HG02759 (cell line): ENCODE measurements around the gene MS4A8.
"Not testable (repeated sequence)": the region's sequence is repeated elsewhere in the genome, so short reads cannot be mapped to it uniquely, and the experiment has no call there.

Experiments
- ATAC-seq: cut with Tn5 transposase; IDR thresholded peaks from one replicate; pipeline ENCODE4 v1.9.1; 2021; ENCODE audit warnings: mild to moderate bottlenecking, moderate library complexity; ENCODE audit not compliant: unreplicated experiment

The MS4A8 gene, protein sequence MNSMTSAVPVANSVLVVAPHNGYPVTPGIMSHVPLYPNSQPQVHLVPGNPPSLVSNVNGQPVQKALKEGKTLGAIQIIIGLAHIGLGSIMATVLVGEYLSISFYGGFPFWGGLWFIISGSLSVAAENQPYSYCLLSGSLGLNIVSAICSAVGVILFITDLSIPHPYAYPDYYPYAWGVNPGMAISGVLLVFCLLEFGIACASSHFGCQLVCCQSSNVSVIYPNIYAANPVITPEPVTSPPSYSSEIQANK

DNA sequence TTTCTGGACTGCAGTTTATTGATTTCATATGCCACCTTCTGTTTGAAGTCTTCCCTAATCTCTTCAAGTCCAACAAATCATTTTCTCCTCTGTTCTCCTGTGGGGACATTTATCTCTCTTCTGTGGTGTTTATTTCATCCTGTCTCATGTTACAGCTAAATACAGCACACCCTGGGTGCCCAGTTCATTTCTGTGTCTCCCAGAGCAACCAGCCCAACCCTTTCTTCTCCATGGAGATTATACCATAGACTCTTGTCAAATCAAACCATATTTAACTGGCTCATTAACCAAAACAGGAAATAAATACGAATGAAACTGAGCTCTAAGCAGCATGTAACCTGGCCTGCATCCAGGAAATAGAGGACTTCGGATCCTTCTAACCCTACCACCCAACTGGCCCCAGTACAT lies at the start of gene MS4A8:
Gene MS4A8, plus strand, starts transcription at position 329 of the 408 bp plus-strand sequence. CDS start 1,249 bp downstream, outside the sequence.
- no peak for ATAC-seq

DNA sequence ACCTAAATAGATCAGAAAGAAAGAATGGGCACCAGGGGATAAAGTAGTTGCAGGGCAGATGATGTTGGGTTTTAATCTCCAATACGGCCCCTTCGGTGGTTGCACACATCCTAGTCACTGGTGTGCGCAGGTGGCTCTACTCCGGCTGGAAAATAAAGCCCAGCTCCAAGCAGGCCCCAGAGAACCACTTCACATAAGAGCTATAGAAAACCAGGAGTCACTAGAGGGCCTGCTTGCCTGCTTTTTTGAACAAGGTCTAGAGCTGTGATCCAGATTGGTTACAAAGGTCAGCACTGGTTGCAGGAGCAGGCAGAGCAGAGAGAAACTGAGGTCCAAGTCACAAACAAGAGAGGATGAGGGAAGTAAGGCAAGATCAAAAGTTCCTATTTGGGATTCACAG lies 41.5 kb upstream of the MS4A8 start:
- no peak for ATAC-seq

DNA sequence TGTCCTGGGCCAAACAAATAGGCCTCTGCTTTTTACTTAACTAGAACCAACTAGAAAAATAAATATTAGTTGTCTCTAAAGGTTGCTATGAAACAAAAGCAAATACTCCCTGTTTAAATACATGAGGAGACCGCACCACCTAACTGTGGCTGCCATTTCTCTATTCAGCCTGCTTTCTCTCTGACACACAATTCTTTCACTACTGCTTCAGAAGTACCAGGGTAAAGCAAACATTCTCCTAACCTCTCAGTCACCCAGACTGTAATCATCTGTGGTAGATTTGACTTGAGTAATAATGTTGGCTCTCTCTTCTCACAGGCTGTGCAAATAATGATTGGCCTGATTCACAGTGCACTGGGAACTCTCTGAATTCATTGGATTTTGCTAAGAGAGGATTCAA lies 41.0 kb upstream of the MS4A8 start:
- ATAC-seq, result no peak

DNA sequence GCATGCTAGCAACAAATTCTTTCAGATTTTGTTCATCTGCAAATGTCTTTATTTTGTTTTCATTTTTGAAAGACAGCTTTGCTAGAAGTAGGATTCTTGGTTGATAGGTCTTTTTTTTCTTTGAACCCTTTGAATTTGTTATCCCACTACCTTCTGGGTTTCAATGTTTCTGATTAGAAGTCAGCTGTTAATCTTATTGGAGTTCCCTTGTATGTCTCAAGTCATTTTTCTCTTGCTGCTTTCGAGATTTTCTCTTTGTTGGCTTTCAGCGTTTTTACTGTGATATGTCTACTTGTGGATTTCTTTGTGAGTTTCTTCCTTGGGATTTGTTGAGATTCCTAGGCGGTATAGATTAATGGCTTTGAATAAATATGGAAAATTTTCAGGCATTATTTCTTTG lies 27.2 kb upstream of the MS4A8 start:
- no peak for ATAC-seq

DNA sequence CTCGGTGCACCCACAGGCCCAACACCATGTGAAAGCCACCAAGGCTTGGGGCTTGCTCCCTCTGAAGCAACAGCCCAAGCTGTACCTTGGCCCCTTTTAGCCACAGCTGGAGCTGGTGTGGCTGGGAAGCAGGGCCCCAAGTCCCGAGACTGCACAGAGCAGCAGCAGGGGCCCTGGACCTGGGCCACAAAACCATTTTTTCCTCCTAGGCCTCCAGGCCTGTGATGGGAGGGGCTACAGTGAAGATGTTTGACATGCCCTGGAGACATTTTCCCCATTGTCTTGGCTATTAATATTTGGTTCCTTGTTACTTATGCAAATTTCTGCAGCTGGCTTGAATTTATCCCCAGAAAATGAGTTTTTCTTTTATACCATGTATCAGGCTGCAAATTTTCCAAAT lies 21.2 kb upstream of the MS4A8 start:
- not testable (repeated sequence) for ATAC-seq

DNA sequence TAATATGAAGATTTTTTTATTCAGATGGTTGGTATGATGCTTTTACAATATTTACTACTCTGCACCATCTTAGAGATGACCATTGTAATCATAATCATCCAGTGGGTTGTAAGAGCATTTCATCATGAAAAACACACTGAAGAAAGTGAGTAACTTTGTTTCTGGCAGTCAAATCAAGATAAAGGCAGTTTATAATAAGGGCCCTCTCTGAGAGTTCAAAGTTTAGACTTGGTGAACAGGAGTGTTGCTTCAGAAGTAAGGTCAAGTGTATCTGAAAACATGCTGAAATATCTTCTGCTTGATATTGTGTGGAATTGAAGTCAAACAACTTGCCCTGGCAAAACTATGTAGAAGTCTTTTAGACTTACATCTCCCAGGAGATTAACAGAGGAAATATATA lies 19.5 kb upstream of the MS4A8 start:
- ATAC-seq, result no peak

DNA sequence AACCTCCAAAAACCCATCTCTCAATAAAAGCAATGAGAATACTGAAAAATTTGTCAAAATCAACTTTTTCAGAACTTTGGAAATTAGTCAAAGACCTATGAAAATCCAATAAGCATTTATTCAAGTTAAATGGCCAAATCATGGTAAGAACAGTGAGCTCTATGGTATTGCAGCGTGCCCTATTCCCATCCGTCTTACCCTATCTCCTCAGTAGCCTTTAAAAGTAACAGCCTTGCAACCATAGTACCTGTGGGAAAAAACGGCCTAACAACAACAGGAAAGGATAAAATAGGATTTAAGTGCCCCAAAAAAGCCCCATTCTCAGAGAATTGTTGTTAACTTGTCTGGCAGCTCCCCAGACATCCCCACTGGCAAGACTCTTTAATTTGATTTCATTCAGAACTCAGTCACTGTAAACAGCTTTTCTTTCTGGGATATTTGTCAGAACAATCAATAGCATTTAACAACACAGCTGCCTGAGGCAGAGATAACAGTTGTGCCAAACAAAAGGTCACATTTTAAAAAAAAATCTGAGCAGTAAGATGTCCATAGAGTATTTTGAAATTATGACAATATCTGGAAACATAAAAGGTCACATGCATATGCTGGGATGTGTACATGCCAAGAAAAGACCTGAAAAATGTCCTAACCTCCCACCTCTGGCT lies 18.8 kb upstream of the MS4A8 start:
- ATAC-seq, result no peak

DNA sequence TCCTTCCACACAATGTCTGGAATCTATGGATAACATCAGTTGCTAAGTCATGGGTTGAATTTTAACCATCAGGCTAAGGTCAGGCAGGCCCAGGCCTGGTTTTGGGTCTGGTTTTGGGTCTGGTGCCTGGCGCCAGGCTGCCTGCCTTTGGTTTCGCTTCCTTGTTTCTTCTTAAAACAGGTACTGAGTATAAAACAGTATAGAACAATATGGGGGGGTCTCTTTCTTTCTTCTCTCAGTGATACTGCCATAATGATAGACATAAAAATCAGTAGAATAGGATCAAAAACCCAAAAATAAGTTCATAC lies 14.9 kb upstream of the MS4A8 start:
- ATAC-seq, result peak; percentile 33

DNA sequence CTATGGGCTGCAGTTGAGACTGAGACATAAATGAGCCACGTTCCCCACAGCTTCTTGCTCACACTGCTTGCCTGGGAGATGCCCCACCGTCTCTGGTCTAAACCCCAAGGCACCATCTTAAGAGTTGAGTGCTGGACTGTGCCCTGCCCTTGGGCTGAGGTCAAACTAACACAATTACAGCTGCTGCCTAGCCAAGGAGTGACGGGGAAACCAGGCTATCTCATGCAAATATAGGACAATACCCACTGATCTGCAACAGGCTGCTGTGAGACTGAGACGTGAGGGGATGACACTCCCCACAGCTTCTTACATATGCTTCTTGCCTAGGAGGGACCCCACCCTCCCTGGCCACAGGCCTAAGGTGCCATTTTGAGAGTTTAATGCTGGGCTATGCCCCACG lies 7.8 kb upstream of the MS4A8 start:
- ATAC-seq, result no peak

DNA sequence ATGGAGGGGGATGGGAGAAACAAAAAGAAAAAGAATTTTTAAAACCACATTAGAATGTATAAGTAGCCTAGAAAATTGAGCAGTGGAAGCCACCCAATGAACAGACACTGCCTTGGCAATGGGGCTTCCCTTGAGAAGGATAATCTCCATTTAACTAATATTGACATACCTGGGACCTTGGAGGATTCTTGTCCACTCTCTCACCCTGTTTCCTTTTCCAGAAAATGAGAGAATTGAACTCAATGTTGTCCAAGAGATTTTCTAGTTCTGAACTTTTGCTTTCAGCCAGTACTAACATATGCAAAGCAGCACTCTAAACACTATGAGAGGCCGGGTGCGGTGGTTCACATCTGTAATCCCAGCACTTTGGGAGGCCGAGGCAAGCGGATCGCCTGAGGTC lies 524 bp downstream of the MS4A8 start:
- ATAC-seq, result no peak

DNA sequence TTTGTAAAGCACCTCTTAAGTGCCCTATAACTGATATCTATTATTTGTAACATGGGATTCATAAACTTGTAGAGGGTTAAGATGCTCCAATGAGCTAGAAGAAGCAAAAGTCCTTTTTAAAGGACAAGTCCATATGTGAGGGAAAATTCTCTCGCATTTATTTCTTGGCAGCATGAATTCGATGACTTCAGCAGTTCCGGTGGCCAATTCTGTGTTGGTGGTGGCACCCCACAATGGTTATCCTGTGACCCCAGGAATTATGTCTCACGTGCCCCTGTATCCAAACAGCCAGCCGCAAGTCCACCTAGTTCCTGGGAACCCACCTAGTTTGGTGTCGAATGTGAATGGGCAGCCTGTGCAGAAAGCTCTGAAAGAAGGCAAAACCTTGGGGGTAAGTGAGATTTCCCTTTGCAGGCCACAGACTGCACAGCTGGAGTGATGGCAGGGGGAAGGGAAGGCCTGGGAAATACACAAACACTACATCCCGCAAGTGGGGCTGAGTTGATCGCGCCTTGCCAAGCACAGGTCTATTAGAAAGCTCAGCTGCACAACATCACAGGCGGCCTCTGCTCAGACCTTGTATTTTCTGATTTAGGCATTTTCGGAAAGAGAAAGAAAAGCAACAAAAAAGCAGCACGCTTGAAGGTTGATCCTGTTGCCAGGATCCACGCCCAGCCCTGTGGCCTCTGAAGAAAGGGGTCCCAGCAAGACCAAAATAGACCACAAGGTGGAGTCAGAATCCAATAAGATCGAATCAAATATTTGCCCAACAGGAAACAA lies 1.5 kb downstream of the MS4A8 start:
- no peak for ATAC-seq

DNA sequence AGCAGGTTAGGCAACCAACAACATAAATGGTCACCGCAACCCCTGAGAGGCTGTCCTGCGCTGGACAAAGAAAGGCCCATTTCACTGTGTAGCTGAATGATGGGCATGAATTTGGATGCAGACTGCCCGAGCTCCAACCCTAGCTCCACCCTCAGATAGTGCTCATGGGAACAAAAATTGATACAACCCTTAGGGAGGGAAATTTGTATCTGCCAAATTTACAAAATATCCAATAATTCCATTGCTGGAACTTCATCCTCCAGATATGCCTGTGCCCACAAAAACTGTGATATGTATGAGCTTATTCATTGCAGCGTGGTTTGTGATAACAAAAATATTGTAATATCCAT lies 2.0 kb downstream of the MS4A8 start:
- no peak for ATAC-seq

DNA sequence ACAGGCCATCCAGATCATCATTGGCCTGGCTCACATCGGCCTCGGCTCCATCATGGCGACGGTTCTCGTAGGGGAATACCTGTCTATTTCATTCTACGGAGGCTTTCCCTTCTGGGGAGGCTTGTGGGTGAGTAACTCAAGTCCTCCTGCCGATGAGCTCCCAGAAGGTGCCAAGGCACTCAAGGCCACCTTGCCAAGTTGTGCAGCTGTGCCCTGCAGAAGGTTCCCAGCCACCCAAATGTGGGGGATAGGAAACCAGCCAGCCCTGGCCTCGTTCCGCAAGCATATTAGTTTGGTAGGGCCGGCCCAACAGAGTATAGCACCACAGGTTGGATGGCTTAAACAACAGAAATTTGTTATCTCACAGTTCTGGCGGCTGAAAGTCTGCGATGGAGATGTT lies 4.0 kb downstream of the MS4A8 start:
- no peak for ATAC-seq

DNA sequence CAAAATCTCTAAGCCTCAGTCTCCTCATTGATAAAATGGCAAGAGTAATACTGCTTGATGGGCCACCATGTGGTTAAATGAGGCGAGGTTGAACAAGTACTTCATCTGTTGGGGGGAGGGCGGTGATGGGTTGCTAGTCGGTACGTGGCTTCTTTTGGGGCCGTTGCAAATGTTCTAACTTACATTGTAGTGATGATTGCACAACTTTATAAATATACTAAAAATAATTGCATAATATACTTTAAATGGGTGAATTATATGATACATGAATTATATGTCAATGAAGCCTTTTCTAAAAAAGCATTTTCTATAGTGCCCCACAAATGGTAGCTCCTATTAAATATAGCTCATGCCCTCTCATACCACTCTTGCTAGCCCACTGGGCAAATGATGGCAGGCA lies 6.5 kb downstream of the MS4A8 start:
- ATAC-seq, result no peak

DNA sequence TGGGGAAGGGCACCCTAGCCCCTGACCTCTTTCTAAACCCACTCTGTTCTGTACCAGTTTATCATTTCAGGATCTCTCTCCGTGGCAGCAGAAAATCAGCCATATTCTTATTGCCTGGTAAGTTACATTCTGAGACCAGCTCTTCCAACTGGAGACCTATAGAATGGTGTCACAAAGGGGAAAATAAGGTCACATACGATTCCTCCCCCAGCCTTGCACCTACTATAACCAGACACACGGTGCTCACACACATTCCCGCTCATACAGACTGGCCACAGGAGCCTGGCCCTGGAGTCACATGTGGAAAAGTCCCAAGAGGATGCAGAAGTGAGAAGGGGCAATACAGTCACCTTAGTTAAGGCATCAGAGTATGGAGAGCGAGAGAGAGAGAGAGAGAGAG lies 7.5 kb downstream of the MS4A8 start:
- no peak for ATAC-seq

DNA sequence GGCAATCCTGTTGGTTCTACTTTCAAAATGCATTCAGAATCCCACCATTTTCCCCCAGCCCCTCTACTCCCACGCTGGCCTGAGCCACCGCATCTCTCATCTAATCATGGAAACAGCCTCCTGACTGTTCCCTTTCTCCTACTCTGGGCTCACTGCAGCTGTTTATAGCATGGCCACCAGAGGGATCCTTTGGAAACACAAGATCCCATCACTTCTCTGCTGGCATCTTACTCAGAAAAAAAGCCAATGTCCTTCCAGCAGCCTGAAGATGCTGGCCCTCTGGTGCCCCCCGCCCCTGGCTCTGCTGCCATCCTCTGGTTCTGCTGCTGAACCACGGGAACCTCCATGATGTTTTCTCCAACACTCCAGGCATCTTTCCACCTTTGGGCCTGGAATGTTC lies 11.1 kb downstream of the MS4A8 start:
- no peak for ATAC-seq

DNA sequence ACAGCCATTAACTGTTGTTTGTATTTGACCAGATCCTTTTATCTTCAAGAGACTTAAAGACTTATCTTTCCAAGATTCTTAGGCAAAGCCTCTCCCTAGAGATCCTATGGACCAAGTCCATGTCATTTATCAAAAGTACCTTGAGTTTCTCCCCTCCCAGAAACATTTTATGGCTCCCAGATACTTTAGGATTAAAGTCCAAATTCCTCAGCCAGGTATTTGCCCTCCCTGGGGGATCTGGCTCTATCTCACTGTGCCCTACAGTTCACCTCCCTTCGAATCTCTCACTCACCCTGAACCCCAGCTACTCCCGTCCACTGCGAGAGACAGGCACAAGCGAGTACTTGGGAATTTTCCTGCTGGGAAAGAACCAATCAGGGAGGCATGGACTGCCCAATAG lies 11.9 kb downstream of the MS4A8 start:
- no peak for ATAC-seq

DNA sequence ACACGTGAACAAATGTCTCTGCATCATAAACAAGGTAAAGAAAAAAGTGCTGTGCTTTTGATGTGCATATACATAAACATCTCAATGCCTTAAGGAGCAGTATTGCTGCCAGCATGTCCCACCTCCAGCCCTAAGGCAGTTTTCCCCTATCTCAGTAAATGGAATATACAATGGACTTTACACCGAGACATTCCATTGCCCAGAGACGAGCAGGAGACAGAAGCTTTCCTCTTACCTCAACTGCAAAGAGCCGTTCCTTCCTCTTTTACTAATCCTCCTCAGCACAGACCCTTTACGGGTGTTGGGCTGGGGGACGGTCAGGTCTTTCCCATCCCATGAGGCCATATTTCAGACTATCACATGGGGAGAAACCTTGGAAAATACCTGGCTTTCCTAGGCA lies 14.0 kb downstream of the MS4A8 start:
- not testable (repeated sequence) for ATAC-seq

DNA sequence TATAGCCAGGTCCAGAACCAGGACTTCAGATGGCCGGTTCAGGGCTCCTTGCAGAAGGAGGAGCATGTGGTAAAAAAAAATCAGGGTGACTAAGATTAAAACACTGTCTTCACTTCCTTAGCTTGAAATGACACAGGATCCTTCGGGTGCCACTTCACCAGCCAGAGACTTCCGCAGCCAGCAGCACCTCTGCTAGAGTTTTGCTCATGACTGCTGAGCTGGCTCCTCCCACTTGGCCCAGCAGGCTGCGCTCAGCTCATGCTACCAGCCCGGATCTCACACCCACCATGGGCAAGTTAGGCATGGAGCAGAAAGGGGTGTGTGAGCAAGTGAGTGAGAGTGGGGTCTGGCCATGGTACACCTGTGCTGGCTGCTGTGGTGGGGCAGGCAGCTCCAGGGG lies 18.5 kb downstream of the MS4A8 start:
- no peak for ATAC-seq

DNA sequence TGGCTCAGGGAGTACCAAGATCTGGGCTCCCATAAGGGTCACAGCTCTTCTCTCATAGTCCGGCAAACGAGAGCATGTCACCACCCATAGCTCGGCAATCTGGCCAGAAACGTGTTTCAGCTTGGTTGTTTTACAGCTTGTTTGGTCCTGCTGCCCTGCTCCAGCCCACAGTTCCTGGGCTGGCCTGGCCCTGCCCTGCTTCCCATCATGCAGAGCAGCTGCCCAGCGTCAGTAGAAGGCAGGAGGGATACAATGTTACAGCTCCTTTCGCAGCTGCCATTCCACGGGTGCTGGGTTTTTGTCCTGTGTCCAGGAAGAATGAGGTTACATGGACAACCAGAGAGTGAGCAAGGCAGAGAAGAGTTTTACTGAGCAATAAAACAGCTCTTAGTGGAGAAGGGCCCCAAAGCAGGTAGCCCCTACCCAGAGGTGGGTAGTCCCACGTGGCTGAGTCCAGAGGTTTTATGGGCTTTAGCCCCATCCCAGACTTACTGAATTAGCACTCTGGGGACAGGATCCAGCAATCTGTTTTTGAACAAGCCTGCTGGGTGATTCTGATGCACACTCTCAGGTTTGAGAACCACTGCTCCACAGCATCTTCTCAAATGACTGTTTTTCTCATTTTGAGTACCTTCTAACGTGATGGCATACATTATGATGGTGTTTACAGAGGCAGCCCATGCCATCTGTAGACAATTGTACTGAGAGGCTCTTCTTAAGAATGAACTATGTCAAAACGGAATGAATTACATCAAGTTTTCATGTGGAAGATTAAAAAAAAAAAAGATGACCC lies 19.3 kb downstream of the MS4A8 start:
- no peak for ATAC-seq

DNA sequence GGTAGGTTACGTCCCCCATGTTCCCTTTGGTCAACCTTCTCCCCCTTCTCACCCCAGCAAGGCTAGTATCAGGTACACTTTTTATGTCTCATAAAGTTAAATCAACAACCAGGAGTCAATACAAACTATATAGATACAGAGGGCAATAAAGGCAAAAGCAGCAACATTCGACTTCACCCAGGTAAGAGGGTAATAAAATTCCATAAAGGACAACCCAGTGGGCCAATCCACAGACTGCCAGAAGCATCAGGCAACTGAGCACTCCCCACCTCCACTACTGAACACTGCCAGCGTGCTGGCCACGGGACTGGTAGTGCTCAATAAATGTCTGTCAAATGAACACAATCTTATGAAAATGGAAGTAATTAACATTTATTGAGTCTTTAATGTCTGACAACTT lies 20.0 kb downstream of the MS4A8 start:
- ATAC-seq, result no peak

DNA sequence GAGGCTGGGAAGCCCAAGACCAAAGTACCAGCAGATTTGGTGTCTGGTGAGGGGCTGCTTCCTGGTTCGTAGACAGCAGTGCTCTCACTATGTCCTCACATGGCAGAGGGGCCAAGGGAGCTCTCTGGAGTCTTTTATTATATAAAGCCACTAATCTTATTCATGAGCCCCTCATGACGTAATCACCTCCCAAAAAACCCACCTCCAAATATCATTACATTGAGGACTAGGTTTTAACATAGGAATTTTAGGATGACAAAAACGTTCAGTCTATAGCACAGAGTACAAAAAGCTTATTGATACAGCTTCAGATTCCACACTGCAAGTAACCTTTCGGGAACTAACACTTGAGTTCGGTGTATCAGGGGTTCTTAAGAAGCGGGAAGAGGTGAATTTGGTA lies 21.0 kb downstream of the MS4A8 start:
- no peak for ATAC-seq
